B cell (primary cell): ENCODE results near the gene ZNF799.
"Not testable (repeated sequence)": the region's sequence is repeated elsewhere in the genome, so short reads cannot be mapped to it uniquely, and the experiment has no call there.

Experiments
- CTCF ChIP-seq: fragments of 200-600 bp; IDR thresholded peaks from one replicate; pipeline ENCODE4 v1.8.0; 2022; ENCODE audit warnings: antibody characterized with exemption, mild to moderate bottlenecking
- EZH2 ChIP-seq: IDR thresholded peaks from 2 replicates; pipeline ENCODE4 v1.6.1; 2012; ENCODE audit warnings: borderline replicate concordance, low read depth, mild to moderate bottlenecking, moderate library complexity, low read length; ENCODE audit not compliant: insufficient read depth, poor library complexity, severe bottlenecking

- TF ChIP-seq CTCF, EZH2: not testable (repeated sequence)
These were observed 14.7 kb downstream of the ZNF799 start for GRCh38 chr19:12386365-12386764.
